Activated T-cell treated with anti-CD3 and anti-CD28 coated beads, Interleukin-2, amount 50 U/mL, for 4 hours (primary cell): ENCODE results near the gene NEUROD2. TPM values are rescaled to one million over a fixed set of nuclear protein-coding genes. Genes with fewer than 3 reads are reported as not detected.

Experiments
- ATAC-seq, 2 donors: fragments of 200-7000 bp; cut with Tn5 transposase; one replicate each; pipeline ENCODE4 v1.10.0; 2021
- DNase-seq: peaks from one replicate; pipeline ENCODE4 v3.0.0-alpha.2; 2020
- H3K27me3 Mint-ChIP-seq: one replicate; pipeline ENCODE4 v1.8.0; 2021; ENCODE audit warnings: low read depth, mixed read lengths
- H3K36me3 Mint-ChIP-seq: one replicate; pipeline ENCODE4 v1.8.0; 2022; ENCODE audit warnings: mixed read lengths; ENCODE audit not compliant: insufficient read depth
- H3K4me1 Mint-ChIP-seq: one replicate; pipeline ENCODE4 v1.8.0; 2021; ENCODE audit warnings: low read depth, mixed read lengths
- H3K4me3 Mint-ChIP-seq: one replicate; pipeline ENCODE4 v1.8.0; 2021; ENCODE audit warnings: mild to moderate bottlenecking, moderate library complexity, mixed read lengths
- H3K9me3 Mint-ChIP-seq: one replicate; pipeline ENCODE4 v1.8.0; 2021; ENCODE audit warnings: mixed read lengths
- total RNA-seq, 3 donors: library from RNA; stranded (reverse); gene quantifications; one replicate each; pipeline ENCODE4 v1.2.1, GENCODE V29; 2021

Gene NEUROD2
- total RNA-seq, 3 donors from 2014 or later: not detected

- Mint-ChIP-seq H3K36me3 (peaks cover 2% of the 10 kb centered on the region), H3K4me3 (peak overlapping the region; percentile 55), H3K27me3 (no peaks in the 10 kb centered on the region), H3K9me3 (no peaks in the 10 kb centered on the region), H3K4me1 (peaks cover 68% of the 10 kb centered on the region)
- ATAC-seq: no peak
- DNase-seq: no peak
Measured at GRCh38 chr17:39639566-39640458, 32.1 kb upstream of the NEUROD2 start.

GRCh38 chr17:39639043-39639442 is 31.3 kb upstream of the NEUROD2 start:
- no peak for DNase-seq
- Mint-ChIP-seq H3K9me3 (no peaks in the 10 kb centered on the region), H3K27me3 (no peaks in the 10 kb centered on the region), H3K36me3 (peaks cover 2% of the 10 kb centered on the region), H3K4me3 (no peak overlapping the region), H3K4me1 (peaks cover 69% of the 10 kb centered on the region)
- ATAC-seq: no peak

GRCh38 chr17:39638317-39638716 is 30.6 kb upstream of the NEUROD2 start:
- peaks cover 62% of the 10 kb centered on the region for H3K4me1 Mint-ChIP-seq
- H3K36me3 Mint-ChIP-seq: peaks cover 2% of the 10 kb centered on the region
- H3K27me3 Mint-ChIP-seq: no peaks in the 10 kb centered on the region
- DNase-seq (no peak), ATAC-seq (no peak)
- no peaks in the 10 kb centered on the region for H3K9me3 Mint-ChIP-seq
- H3K4me3 Mint-ChIP-seq: peak overlapping the region; percentile 96

GRCh38 chr17:39636927-39637736 is 29.4 kb upstream of the NEUROD2 start, which contains the start of gene STARD3:
Gene STARD3, plus strand, starts transcription at chr17:39637144. Its CDS starts 16,388 bp downstream, at chr17:39653532.
- Mint-ChIP-seq H3K36me3 (peaks cover 2% of the 10 kb centered on the region), H3K27me3 (no peaks in the 10 kb centered on the region), H3K4me1 (peaks cover 52% of the 10 kb centered on the region), H3K4me3 (peak within 1 kb of the TSS; percentile 96), H3K9me3 (no peaks in the 10 kb centered on the region)
- DNase-seq (peak; percentile 85), ATAC-seq (peak; percentile 92 to 93)

- Mint-ChIP-seq H3K36me3 (peaks cover 2% of the 10 kb centered on the region), H3K4me3 (peak overlapping the region; percentile 96), H3K4me1 (peaks cover 47% of the 10 kb centered on the region), H3K9me3 (no peaks in the 10 kb centered on the region), H3K27me3 (no peaks in the 10 kb centered on the region)
- ATAC-seq: peak in 1 of 2 donors; percentile 1
- no peak for DNase-seq
Measured at GRCh38 chr17:39636587-39636926, 28.8 kb upstream of the NEUROD2 start.

- Mint-ChIP-seq H3K4me3 (peak overlapping the region; percentile 96), H3K4me1 (peaks cover 40% of the 10 kb centered on the region), H3K36me3 (peaks cover 2% of the 10 kb centered on the region), H3K9me3 (no peaks in the 10 kb centered on the region), H3K27me3 (peaks cover 1% of the 10 kb centered on the region)
- ATAC-seq: no peak
- DNase-seq: no peak
Measured at GRCh38 chr17:39635614-39636176, 28.0 kb upstream of the NEUROD2 start.

GRCh38 chr17:39634384-39634871 is 26.7 kb upstream of the NEUROD2 start:
- peaks cover 2% of the 10 kb centered on the region for H3K27me3 Mint-ChIP-seq
- H3K36me3 Mint-ChIP-seq: peaks cover 2% of the 10 kb centered on the region
- DNase-seq (no peak), ATAC-seq (no peak)
- H3K4me1 Mint-ChIP-seq: peaks cover 30% of the 10 kb centered on the region
- H3K4me3 Mint-ChIP-seq: no peak overlapping the region
- H3K9me3 Mint-ChIP-seq: no peaks in the 10 kb centered on the region

- no peaks in the 10 kb centered on the region for H3K9me3 Mint-ChIP-seq
Measured at GRCh38 chr17:39633570-39634183, 26.0 kb upstream of the NEUROD2 start.

GRCh38 chr17:39632153-39632941 is 24.6 kb upstream of the NEUROD2 start:
- Mint-ChIP-seq H3K9me3 (no peaks in the 10 kb centered on the region), H3K36me3 (no peaks in the 10 kb centered on the region), H3K27me3 (peaks cover 15% of the 10 kb centered on the region), H3K4me1 (peaks cover 10% of the 10 kb centered on the region), H3K4me3 (no peak overlapping the region)
- ATAC-seq (no peak), DNase-seq (no peak)

More at GRCh38 chr17:39633570-39634183, 26.0 kb upstream of the NEUROD2 start:
- no peak for DNase-seq
- H3K36me3 Mint-ChIP-seq: peaks cover 2% of the 10 kb centered on the region
- H3K4me1 Mint-ChIP-seq: peaks cover 23% of the 10 kb centered on the region
- no peak overlapping the region for H3K4me3 Mint-ChIP-seq
- no peak for ATAC-seq
- peaks cover 5% of the 10 kb centered on the region for H3K27me3 Mint-ChIP-seq

GRCh38 chr17:39631403-39631802 is 23.7 kb upstream of the NEUROD2 start:
- Mint-ChIP-seq H3K9me3 (no peaks in the 10 kb centered on the region), H3K27me3 (peaks cover 19% of the 10 kb centered on the region), H3K4me1 (peaks cover 11% of the 10 kb centered on the region), H3K36me3 (no peaks in the 10 kb centered on the region), H3K4me3 (no peak overlapping the region)
- ATAC-seq (no peak), DNase-seq (no peak)

- no peaks in the 10 kb centered on the region for H3K9me3 Mint-ChIP-seq
- ATAC-seq (no peak), DNase-seq (no peak)
- peaks cover 34% of the 10 kb centered on the region for H3K27me3 Mint-ChIP-seq
- H3K36me3 Mint-ChIP-seq: no peaks in the 10 kb centered on the region
- peaks cover 13% of the 10 kb centered on the region for H3K4me1 Mint-ChIP-seq
- H3K4me3 Mint-ChIP-seq: no peak overlapping the region
Measured at GRCh38 chr17:39629898-39630297, 22.2 kb upstream of the NEUROD2 start.

- no peak for ATAC-seq
- Mint-ChIP-seq H3K4me1 (peaks cover 13% of the 10 kb centered on the region), H3K9me3 (no peaks in the 10 kb centered on the region), H3K36me3 (no peaks in the 10 kb centered on the region), H3K4me3 (no peak overlapping the region), H3K27me3 (peaks cover 34% of the 10 kb centered on the region)
- no peak for DNase-seq
Measured at GRCh38 chr17:39629494-39629880, 21.8 kb upstream of the NEUROD2 start.
